PFSK-1 (cell line): ENCODE measurements around the gene CLCN1.

Experiments used
- FOXP2 ChIP-seq: optimal IDR thresholded peaks from 2 replicates; pipeline ENCODE3; 2011; ENCODE audit warnings: borderline replicate concordance, control low read depth, inconsistent platforms; ENCODE audit not compliant: insufficient read depth; ENCODE audit errors: extremely low read length, extremely low read depth
- POLR2AphosphoS5 ChIP-seq: IDR thresholded peaks from 2 replicates; pipeline ENCODE4 v1.6.1; 2012; ENCODE audit warnings: low read depth, mild to moderate bottlenecking, control low read depth, low read length, moderate library complexity
- REST ChIP-seq, 2 experiments: IDR thresholded peaks; 2 replicates each; pipeline versions ENCODE4 v1.6.1 to v1.8.0; 2011 to 2012; ENCODE audit warnings: low read depth in 2 of 2, low read length in 2 of 2, control low read depth in 1 of 2, inconsistent platforms in 1 of 2, mild to moderate bottlenecking in 1 of 2, moderate library complexity in 1 of 2; ENCODE audit not compliant: insufficient read depth in 1 of 2
- TAF1 ChIP-seq: IDR thresholded peaks from 2 replicates; pipeline ENCODE4 v1.6.1; 2012; ENCODE audit warnings: low read length, control low read depth, borderline replicate concordance; ENCODE audit not compliant: insufficient read depth

GRCh38 chr7:143372070-143372469 is 56.2 kb downstream of the CLCN1 start:
- TF ChIP-seq POLR2AphosphoS5 (no peak), TAF1 (no peak), REST (IDR thresholded peaks at IDR 0.05; ENCODE audit: insufficient read depth in 1 of 2, low read depth in 2 of 2, low read length in 2 of 2) (no peak), FOXP2 (no peak)
